GM12892 (cell line): ENCODE data around the gene NAPG.
"Not testable (repeated sequence)": the region's sequence is repeated elsewhere in the genome, so short reads cannot be mapped to it uniquely, and the experiment has no call there.

Experiments
- DNase-seq: peaks from one replicate; pipeline ENCODE4 v3.0.0; 2011; ENCODE audit not compliant: insufficient read length
- FAIRE-seq: peaks from 2 replicates; lab custom pipeline; 2011; peaks lifted over from hg19 to GRCh38; lab: Jason Lieb, UNC
- POLR2A ChIP-seq: IDR thresholded peaks from 2 replicates; pipeline ENCODE4 v1.6.1; 2011; ENCODE audit warnings: low read depth, low read length, control low read depth
- POLR2AphosphoS5 ChIP-seq: IDR thresholded peaks from 2 replicates; pipeline ENCODE4 v1.6.1; 2011; ENCODE audit warnings: low read depth, low read length, control low read depth
- TAF1 ChIP-seq: IDR thresholded peaks from 2 replicates; pipeline ENCODE4 v1.6.1; 2011; ENCODE audit warnings: low read depth, mild to moderate bottlenecking, control low read depth, low read length, borderline replicate concordance

NAPG gene

DNA sequence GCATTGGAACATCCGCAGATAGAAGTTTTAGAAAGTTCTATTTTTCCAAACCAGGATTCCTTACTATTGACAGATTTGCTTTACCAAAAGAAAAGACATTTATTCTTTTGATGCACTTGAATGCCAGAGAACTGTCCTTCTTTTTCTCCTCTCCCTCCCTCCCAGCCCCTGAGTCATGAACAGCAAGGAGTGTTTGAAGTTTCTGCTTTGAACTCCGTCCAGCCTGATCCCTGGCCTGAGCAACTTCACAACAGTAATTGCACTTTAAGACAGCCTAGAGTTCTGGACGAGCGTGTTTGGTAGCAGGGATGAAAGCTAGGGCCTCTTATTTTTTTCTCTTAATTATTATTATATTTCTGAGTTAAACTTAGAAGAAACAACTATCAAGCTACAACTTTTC lies 37.8 kb upstream of the NAPG start:
- TF ChIP-seq POLR2AphosphoS5 (no peak), TAF1 (no peak), POLR2A (no peak)
- FAIRE-seq (no peak), DNase-seq (no peak)

DNA sequence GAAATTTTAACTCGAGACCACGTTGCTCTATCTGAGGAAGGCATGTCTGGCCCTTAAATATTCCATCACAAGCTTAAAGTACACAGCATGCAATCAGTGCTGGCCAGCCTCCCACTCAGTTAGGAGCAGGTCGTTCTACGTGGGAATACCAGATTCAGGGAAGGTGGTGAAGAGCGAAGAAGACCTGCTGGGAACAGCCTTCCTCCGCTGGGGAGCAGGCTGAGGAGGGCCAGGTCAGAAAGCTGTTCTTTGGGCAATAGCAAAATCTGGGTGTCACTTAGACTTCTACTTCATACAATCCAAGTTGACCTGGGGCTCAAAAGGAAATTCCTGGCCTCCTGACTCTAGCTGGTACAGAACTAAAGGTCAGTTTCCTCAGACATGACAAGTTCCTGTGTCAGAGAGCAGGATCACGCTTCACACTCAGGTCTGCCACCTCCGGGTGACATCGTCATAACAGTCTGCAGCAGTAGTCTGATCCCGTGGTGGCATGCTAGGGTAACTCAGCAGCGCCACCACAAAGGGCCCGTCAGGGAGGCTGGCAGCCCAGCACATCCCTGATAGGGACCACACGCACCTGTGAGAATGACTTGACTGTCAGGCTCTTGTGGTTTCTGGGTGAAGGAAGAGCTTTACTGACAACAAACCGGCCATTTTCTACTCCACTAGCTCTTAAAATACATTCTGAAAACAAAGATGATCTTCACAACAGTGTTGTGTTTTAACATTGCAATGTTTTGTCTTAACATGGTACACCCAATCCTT lies 35.2 kb upstream of the NAPG start:
- TF ChIP-seq POLR2AphosphoS5 (no peak), POLR2A (no peak), TAF1 (no peak)
- DNase-seq, result no peak
- FAIRE-seq, result peak; percentile 85

- TF ChIP-seq POLR2AphosphoS5, result no peak
- TF ChIP-seq TAF1, result no peak
- TF ChIP-seq POLR2A, result no peak
- DNase-seq (no peak), FAIRE-seq (no peak)
These were observed 29.9 kb upstream of the NAPG start for GRCh38 chr18:10495936-10496335.

DNA sequence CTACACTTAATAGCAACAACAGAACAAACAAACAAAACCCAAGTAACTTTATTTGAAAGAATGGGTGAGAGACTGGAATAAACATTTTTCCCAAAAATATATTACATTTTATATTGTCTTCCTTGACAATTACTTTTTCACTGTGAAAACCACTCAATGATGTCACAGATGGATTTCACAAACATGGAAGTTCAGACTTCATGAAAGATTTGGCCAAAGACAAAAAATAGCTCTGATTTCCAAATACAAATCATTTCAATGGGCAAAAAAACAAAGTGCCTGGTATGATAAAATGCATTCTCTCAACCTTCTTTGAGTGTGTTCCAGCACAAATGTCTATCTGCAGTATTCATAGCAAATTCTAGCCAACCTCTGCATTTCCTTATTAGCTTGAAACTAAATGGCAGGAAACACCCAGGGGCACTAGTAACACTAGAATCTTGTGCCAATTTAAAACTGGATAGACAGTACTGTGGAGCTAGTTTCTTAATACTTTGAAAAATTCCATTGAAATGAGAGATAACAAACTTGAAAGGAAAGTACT lies 28.5 kb upstream of the NAPG start:
- TF ChIP-seq POLR2AphosphoS5 (no peak), POLR2A (no peak), TAF1 (no peak)
- DNase-seq, result no peak
- FAIRE-seq, result no peak

DNA sequence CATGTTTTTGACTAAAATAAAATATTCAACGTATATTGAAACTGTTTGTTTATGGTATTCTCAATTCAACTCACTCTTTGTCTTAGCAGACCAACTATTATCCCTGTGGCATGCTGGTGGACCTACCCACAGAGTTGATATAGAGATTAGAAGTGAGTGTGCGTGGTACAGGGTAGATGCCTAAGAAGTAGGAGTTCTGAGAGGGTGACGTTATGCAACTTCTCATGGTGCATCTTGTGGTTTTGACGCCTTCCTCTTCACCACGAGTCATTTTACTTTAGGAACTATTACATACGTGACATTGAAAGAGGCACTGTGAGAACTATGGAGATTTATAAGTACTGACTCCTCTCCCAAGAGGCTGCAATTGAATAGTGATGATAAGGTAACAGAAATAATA lies 26.6 kb upstream of the NAPG start:
- DNase-seq (no peak), FAIRE-seq (no peak)
- TF ChIP-seq TAF1, result no peak
- TF ChIP-seq POLR2AphosphoS5, result no peak
- TF ChIP-seq POLR2A, result no peak

DNA sequence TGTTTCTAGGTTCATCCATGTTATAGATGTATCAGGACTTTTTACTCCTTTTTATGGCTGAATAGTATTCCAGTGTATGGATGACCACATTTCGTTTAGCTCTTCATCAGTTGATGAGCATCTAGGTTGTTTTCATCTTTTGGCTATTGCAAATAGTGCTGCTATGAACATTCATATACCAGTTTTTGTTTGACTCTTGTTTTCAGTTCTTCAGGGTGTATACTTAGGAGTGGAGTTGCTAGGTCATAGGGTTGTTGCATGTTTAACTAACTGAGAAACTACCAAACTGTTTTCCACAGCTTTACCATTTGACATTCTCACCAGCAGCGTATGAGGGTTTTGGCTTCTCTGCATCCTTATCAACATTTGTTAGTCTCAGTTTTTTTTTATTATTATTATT lies 25.8 kb upstream of the NAPG start:
- FAIRE-seq, result no peak

DNA sequence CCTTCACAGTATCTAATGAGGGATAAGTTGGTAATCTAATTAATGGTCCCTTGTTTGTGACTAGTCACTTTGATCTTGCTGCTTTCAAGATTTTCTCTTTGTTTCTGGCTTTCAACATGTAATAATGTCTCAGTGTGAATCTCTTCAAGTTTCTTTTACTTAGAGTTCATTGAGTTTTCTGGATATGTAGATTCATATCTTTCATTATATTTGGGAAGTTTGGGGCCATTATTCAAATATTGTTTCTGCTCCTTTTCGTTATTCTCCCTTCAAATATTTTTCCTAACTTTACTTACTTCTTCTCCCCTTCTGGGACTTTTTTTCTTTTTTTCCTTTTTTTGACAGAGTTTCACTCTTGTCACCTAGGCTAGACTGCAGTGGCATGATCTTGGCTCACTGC lies 21.1 kb upstream of the NAPG start:
- FAIRE-seq (no peak), DNase-seq (no peak)
- TF ChIP-seq TAF1, result no peak
- TF ChIP-seq POLR2AphosphoS5, result no peak
- no peak for TF ChIP-seq POLR2A

More for the DNA sequence above, 25.8 kb upstream of the NAPG start:
- no peak for DNase-seq
- TF ChIP-seq TAF1, result no peak

GRCh38 chr18:10505892-10506291 lies 19.9 kb upstream of the NAPG start:
- not testable (repeated sequence) for DNase-seq, FAIRE-seq

DNA sequence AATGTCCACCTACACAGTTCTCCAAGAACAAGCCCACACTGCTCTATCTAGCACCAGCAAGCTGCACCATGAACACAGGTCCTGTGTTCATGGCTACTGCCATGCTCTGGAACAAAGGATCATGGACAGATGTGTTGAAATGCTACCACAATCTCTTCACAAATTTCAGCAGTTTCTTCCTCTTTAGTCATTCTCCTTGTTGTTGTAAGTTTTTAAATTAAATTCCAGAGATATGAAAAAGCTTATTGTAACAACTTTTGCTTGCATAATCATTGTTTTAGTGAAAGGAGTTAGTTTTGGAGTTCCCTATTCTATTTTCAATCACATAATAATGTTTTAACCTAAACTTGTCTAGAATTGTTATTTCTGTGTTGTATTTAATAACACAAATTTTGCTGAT lies 17.2 kb upstream of the NAPG start:
- TF ChIP-seq TAF1, result no peak
- TF ChIP-seq POLR2A, result no peak
- TF ChIP-seq POLR2AphosphoS5, result no peak
- DNase-seq (no peak), FAIRE-seq (no peak)

DNA sequence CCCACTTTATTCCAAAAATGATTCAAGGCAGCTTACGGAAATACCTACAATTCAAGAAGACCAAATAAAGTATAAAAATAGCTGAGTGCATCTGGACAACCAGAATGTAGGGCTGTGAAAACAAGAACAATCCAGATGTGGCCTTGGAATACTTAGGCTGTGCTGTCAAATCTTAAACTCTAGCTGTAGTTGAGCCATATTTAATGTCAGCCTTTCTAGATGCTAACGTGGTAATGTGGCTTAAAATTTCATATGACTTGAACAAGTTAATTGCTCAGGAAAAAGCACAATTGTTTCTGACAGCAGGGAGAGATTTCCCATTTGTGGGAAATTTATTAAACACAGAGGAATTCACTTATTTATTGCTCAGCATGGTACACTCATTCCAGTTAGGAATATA lies 14.6 kb upstream of the NAPG start:
- FAIRE-seq (no peak), DNase-seq (no peak)
- TF ChIP-seq POLR2AphosphoS5, result no peak
- TF ChIP-seq TAF1, result no peak
- TF ChIP-seq POLR2A, result no peak

DNA sequence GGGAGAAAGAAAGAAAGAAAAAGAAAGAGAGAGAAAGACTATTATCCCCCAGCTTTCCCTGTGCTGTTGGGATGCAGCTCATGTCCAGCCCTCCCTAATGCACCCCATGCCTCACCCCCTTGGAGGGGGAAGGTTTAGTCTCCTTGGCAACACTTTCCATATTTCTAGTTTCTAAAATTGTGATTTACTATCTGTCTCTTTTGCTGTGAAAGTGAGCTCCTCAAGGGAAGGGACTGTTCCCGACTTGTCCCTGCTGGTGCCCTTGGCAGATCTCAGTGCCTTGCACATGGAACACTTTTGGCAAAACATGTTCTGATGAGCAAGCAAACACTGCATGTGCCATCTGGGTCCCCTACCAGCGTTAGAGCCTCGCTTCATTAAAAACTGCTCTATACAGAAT lies 11.7 kb upstream of the NAPG start:
- TF ChIP-seq POLR2AphosphoS5, result no peak
- no peak for TF ChIP-seq TAF1
- TF ChIP-seq POLR2A, result no peak
- FAIRE-seq (no peak), DNase-seq (no peak)

DNA sequence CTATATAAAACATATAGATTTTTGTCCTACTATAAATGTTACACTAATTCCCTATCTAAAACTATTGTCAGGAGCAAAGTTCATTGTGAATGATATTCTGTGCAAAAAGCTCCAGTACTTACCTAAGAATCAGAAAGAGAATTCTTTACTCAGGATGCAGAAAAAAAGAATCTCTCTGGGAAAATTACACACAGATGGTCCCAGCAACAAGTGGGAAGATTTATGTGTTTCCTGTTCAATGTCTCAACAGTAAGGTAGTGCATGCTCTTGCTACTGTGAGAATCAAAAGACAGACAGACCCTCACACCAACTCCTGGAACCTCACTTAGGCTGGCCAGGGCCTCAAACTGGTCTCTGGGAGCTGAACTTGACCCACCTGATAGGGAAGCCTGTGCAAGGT lies 11.2 kb upstream of the NAPG start:
- FAIRE-seq (no peak), DNase-seq (no peak)
- TF ChIP-seq TAF1, result no peak
